ENCODE data around the gene DACT3. TPM values are rescaled to one million over a fixed set of nuclear protein-coding genes. Genes with fewer than 3 reads are reported as not detected.
A peak's percentile ranks its signal among the peaks of the same experiment; 100 is the strongest.

Gene DACT3
- total RNA-seq, 1 donor, result 5.2 TPM

DNA sequence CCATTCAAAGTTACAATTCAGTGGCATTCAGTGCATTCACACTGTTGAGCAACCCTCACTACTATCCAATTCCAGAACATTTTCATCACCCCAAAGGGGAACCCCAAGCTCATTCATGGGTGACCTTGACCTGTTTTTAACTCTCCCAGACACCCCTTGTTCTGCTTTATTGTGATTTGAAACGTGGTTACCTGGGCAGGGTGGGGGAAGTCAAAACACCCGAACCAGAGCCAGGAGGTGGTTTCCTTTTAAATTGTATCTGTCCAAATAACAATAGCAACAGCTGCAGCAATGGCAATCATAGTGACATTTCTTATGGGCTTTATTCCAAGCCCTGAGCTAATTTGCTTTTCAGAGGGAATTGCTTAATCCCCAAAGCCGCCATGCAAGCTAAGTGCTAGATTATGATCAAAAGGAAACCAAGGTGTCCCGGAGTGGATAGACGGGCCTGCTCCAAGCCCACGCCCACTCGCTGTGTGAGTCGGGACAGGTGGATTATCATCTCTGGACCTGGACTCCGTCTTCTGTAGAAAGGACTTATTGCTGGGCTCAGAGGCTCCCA is 42.2 kb downstream of the DACT3 start:
- H3K4me3 ChIP-seq (ENCODE audit: low read depth, low read length), result no peak overlapping the region
- peak; percentile 58 for DNase-seq (ENCODE audit: low read depth)
- TF ChIP-seq, protein P1, sequence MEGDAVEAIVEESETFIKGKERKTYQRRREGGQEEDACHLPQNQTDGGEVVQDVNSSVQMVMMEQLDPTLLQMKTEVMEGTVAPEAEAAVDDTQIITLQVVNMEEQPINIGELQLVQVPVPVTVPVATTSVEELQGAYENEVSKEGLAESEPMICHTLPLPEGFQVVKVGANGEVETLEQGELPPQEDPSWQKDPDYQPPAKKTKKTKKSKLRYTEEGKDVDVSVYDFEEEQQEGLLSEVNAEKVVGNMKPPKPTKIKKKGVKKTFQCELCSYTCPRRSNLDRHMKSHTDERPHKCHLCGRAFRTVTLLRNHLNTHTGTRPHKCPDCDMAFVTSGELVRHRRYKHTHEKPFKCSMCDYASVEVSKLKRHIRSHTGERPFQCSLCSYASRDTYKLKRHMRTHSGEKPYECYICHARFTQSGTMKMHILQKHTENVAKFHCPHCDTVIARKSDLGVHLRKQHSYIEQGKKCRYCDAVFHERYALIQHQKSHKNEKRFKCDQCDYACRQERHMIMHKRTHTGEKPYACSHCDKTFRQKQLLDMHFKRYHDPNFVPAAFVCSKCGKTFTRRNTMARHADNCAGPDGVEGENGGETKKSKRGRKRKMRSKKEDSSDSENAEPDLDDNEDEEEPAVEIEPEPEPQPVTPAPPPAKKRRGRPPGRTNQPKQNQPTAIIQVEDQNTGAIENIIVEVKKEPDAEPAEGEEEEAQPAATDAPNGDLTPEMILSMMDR (IDR thresholded peaks at IDR 0.05; ENCODE audit: insufficient read depth, low read depth, low read length), result no peak

DNA sequence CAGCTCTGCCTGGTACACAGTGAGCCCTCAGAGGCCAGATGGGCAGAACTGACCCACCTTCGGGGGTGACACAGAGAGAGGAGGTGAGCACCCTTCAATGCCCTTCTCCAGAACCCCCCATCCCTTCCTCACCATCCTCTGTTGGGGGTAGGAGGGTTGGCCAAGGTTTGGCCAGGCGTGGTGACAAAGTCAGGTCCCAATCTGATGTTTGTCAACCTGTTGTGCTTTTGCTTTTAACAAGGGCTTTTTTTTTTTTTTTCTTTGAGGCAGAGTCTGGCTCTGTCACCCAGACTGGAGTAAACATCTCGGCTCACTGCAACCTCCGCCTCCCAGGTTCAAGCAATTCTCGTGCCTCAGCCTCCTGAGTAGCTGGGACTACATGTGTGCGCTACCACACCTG is 43.4 kb downstream of the DACT3 start:
- no peak overlapping the region for H3K4me3 ChIP-seq (ENCODE audit: low read depth, low read length)
- no peak for DNase-seq (ENCODE audit: low read depth)
- TF ChIP-seq, protein P1 (IDR thresholded peaks at IDR 0.05; ENCODE audit: insufficient read depth, low read depth, low read length), result no peak

DNA sequence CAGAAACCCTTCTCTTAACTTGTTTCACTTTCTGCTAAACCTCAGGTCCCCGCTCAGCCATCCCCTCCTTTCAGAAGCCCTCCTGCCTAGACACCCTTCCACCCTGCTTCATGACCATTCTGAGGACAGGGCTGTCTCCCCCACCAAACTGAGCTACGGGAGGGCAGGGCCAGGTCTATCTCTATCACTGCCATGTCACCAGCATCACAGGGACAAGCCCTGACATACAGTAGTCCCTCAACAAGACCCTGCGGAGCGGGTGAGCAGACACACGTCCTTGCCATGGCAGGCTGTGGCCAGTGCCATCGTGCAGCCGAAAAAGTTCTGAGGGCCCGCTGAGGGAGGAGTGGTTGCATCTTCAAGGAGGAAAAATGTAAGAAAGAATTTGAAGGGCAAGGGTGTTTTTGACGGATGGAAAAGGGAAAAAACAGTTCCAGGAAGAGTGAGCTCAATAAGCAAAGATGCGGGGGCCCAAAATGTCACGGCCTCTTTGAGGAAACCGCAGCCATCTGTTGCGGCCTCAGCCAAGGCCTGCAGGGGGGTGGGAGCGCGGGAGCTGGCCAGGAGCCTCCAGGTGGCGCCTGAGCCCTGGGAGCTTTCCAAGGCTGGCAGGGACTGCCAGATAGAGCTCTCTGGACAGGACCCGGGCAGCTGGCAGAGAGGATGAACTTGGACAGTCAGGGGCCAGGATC is 44.2 kb downstream of the DACT3 start:
- no peak overlapping the region for H3K4me3 ChIP-seq (ENCODE audit: low read depth, low read length)
- TF ChIP-seq, protein P1 (IDR thresholded peaks at IDR 0.05; ENCODE audit: insufficient read depth, low read depth, low read length), result peak; percentile 57
- peak; percentile 74 for DNase-seq (ENCODE audit: low read depth)

GRCh38 chr19:46615966-46616365 is 45.0 kb downstream of the DACT3 start:
- no peak overlapping the region for H3K4me3 ChIP-seq (ENCODE audit: low read depth, low read length)
- DNase-seq (ENCODE audit: low read depth), result no peak
- TF ChIP-seq, protein P1 (IDR thresholded peaks at IDR 0.05; ENCODE audit: insufficient read depth, low read depth, low read length), result no peak

- TF ChIP-seq, protein P1 (IDR thresholded peaks at IDR 0.05; ENCODE audit: insufficient read depth, low read depth, low read length), result peak; percentile 93
- H3K4me3 ChIP-seq (ENCODE audit: low read depth, low read length), result no peak overlapping the region
- peak; percentile 82 for DNase-seq (ENCODE audit: low read depth)
Measured at GRCh38 chr19:46614114-46614722, 46.8 kb downstream of the DACT3 start.

DNA sequence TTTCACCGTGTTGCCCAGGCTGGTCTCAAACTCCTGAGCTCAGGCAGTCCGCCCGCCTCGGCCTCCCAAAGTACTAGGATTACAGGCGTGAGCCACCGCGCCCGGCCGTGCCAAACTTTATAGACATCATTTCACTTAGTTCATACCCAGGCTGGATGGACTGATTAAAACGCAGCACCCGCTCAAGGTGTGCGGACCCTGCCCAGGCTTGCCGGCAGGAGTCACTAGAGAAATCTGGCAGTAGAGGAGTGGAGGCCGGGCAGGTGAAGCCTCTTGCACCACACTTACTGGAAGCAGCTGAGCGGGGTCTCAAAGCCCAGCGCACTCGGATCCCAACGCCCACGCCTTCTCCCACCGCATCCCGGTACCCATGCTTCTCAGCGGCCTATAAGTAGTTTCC is 47.5 kb downstream of the DACT3 start:
- no peak for DNase-seq (ENCODE audit: low read depth)
- TF ChIP-seq, protein P1 (IDR thresholded peaks at IDR 0.05; ENCODE audit: insufficient read depth, low read depth, low read length), result no peak
- H3K4me3 ChIP-seq (ENCODE audit: low read depth, low read length), result no peak overlapping the region

Measured in fibroblast of villous mesenchyme (primary cell).